K562 (cell line): ENCODE results near the gene CEP76.

ENCODE experiments used
- ETV6 ChIP-seq, 3 experiments: fragments of 150-350 bp in 1 of 3; sonication (generic) in 1 of 3; formaldehyde crosslinking in 1 of 3; IDR thresholded peaks; 2 replicates each; pipeline versions ENCODE4 v1.6.1 to v1.8.0; 2014 to 2022; ENCODE audit warnings: borderline replicate concordance in 2 of 3, low read depth in 2 of 3, antibody characterized with exemption in 1 of 3, low read length in 1 of 3, mild to moderate bottlenecking in 1 of 3, missing genetic modification reagents in 1 of 3
- GTF2A2 ChIP-seq: IDR thresholded peaks from 2 replicates; pipeline ENCODE4 v1.6.1; 2016; ENCODE audit warnings: mild to moderate bottlenecking, missing genetic modification characterization, missing compliant biosample characterization
- ILK ChIP-seq: fragments of 450-650 bp; IDR thresholded peaks from 2 replicates; pipeline ENCODE4 v1.6.1; 2016; ENCODE audit warnings: missing genetic modification characterization, low read depth, mild to moderate bottlenecking, missing compliant biosample characterization, moderate library complexity, borderline replicate concordance
- JUNB ChIP-seq: fragments of 450-650 bp; formaldehyde crosslinking; conservative IDR thresholded peaks from 2 replicates; pipeline ENCODE4 v1.4.0; 2020; ENCODE audit warnings: mild to moderate bottlenecking
- SIX5 ChIP-seq, 2 experiments: IDR thresholded peaks; 2 replicates each; pipeline ENCODE4 v1.6.1; 2011; ENCODE audit warnings: low read length in 2 of 2, borderline replicate concordance in 1 of 2, low read depth in 1 of 2, mild to moderate bottlenecking in 1 of 2, moderate library complexity in 1 of 2; ENCODE audit not compliant: insufficient read depth in 1 of 2
- TAF1 ChIP-seq: IDR thresholded peaks from 2 replicates; pipeline ENCODE4 v1.6.1; 2011; ENCODE audit warnings: mild to moderate bottlenecking, low read length, moderate library complexity; ENCODE audit not compliant: insufficient read depth, control insufficient read depth, severe bottlenecking; ENCODE audit errors: extremely low read depth
- TF ChIP-seq, protein P1 (sequence below), 3 experiments: IDR thresholded peaks in 2 of 3; conservative IDR thresholded peaks in 1 of 3; 2 replicates each; pipeline ENCODE4 v1.5.1; 2011 to 2012; ENCODE audit warnings: low read length in 3 of 3, mild to moderate bottlenecking in 3 of 3, control low read depth in 2 of 3, improper control_type of control experiment in 1 of 3, inconsistent platforms in 1 of 3, low read depth in 1 of 3, mixed read lengths in 1 of 3, moderate library complexity in 1 of 3; ENCODE audit not compliant: insufficient read depth in 2 of 3
- TF ChIP-seq, protein P2 (sequence below): fragments of 450-650 bp; conservative IDR thresholded peaks from 2 replicates; pipeline ENCODE4 v1.6.1; 2016; ENCODE audit warnings: missing genetic modification characterization, low read depth, mild to moderate bottlenecking, missing compliant biosample characterization, moderate library complexity
- TF ChIP-seq, protein P3 (sequence below), 2 experiments: fragments of 150-350 bp in 1 of 2; IDR thresholded peaks; 2 replicates each; pipeline ENCODE4 v1.6.1; 2012 to 2016; ENCODE audit warnings: low read depth in 2 of 2, low read length in 2 of 2, mild to moderate bottlenecking in 1 of 2, moderate library complexity in 1 of 2
- TF ChIP-seq, protein P4 (sequence below): sonication (generic); formaldehyde crosslinking; IDR thresholded peaks from 2 replicates; pipeline ENCODE4 v1.8.0; 2022; ENCODE audit warnings: mild to moderate bottlenecking, missing genetic modification reagents

DNA sequence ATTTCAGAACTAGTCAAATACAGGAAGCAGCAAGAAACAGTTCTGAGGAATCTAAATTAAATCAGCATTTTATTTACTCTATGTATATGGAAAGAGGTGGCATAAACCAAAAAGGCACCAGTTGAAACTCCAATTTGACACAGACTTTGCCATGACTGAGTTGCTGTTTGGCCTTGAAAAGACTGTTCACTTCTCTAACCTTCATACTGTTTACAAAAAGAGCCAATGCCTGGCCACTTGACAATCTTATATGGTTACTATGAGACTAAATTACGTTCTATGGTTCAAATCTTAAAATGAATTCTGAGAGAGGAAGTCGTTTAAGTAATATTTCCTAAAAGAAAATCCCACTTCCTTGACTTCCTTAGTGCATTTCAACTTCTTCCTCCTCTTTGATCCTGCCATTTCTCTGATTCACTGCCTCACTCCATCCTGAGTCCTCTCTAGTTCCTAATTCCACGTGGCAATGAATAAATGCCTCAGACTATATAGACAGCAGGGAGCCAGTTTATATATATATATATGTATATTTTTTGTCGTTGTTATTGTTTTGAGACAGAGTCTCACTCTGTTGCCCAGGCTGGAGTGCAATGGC lies 13.2 kb downstream of the CEP76 start:
- TF ChIP-seq, protein P1, sequence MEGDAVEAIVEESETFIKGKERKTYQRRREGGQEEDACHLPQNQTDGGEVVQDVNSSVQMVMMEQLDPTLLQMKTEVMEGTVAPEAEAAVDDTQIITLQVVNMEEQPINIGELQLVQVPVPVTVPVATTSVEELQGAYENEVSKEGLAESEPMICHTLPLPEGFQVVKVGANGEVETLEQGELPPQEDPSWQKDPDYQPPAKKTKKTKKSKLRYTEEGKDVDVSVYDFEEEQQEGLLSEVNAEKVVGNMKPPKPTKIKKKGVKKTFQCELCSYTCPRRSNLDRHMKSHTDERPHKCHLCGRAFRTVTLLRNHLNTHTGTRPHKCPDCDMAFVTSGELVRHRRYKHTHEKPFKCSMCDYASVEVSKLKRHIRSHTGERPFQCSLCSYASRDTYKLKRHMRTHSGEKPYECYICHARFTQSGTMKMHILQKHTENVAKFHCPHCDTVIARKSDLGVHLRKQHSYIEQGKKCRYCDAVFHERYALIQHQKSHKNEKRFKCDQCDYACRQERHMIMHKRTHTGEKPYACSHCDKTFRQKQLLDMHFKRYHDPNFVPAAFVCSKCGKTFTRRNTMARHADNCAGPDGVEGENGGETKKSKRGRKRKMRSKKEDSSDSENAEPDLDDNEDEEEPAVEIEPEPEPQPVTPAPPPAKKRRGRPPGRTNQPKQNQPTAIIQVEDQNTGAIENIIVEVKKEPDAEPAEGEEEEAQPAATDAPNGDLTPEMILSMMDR (IDR thresholded peaks at IDR 0.05 in 2 of 3, conservative IDR thresholded peaks at IDR 0.05 in 1 of 3; ENCODE audit: insufficient read depth in 2 of 3, low read depth in 1 of 3, low read length in 3 of 3): no peak
- TF ChIP-seq, protein P2, sequence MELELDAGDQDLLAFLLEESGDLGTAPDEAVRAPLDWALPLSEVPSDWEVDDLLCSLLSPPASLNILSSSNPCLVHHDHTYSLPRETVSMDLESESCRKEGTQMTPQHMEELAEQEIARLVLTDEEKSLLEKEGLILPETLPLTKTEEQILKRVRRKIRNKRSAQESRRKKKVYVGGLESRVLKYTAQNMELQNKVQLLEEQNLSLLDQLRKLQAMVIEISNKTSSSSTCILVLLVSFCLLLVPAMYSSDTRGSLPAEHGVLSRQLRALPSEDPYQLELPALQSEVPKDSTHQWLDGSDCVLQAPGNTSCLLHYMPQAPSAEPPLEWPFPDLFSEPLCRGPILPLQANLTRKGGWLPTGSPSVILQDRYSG (tag): no peak
- TF ChIP-seq, protein P3, sequence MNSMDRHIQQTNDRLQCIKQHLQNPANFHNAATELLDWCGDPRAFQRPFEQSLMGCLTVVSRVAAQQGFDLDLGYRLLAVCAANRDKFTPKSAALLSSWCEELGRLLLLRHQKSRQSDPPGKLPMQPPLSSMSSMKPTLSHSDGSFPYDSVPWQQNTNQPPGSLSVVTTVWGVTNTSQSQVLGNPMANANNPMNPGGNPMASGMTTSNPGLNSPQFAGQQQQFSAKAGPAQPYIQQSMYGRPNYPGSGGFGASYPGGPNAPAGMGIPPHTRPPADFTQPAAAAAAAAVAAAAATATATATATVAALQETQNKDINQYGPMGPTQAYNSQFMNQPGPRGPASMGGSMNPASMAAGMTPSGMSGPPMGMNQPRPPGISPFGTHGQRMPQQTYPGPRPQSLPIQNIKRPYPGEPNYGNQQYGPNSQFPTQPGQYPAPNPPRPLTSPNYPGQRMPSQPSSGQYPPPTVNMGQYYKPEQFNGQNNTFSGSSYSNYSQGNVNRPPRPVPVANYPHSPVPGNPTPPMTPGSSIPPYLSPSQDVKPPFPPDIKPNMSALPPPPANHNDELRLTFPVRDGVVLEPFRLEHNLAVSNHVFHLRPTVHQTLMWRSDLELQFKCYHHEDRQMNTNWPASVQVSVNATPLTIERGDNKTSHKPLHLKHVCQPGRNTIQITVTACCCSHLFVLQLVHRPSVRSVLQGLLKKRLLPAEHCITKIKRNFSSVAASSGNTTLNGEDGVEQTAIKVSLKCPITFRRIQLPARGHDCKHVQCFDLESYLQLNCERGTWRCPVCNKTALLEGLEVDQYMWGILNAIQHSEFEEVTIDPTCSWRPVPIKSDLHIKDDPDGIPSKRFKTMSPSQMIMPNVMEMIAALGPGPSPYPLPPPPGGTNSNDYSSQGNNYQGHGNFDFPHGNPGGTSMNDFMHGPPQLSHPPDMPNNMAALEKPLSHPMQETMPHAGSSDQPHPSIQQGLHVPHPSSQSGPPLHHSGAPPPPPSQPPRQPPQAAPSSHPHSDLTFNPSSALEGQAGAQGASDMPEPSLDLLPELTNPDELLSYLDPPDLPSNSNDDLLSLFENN (IDR thresholded peaks at IDR 0.05; ENCODE audit: low read depth in 2 of 2, low read length in 2 of 2): no peak
- no peak for TF ChIP-seq ILK
- no peak for TF ChIP-seq SIX5 (IDR thresholded peaks at IDR 0.05; ENCODE audit: borderline replicate concordance in 1 of 2, insufficient read depth in 1 of 2, low read depth in 1 of 2, low read length in 2 of 2)
- no peak for TF ChIP-seq TAF1
- TF ChIP-seq, protein P4, sequence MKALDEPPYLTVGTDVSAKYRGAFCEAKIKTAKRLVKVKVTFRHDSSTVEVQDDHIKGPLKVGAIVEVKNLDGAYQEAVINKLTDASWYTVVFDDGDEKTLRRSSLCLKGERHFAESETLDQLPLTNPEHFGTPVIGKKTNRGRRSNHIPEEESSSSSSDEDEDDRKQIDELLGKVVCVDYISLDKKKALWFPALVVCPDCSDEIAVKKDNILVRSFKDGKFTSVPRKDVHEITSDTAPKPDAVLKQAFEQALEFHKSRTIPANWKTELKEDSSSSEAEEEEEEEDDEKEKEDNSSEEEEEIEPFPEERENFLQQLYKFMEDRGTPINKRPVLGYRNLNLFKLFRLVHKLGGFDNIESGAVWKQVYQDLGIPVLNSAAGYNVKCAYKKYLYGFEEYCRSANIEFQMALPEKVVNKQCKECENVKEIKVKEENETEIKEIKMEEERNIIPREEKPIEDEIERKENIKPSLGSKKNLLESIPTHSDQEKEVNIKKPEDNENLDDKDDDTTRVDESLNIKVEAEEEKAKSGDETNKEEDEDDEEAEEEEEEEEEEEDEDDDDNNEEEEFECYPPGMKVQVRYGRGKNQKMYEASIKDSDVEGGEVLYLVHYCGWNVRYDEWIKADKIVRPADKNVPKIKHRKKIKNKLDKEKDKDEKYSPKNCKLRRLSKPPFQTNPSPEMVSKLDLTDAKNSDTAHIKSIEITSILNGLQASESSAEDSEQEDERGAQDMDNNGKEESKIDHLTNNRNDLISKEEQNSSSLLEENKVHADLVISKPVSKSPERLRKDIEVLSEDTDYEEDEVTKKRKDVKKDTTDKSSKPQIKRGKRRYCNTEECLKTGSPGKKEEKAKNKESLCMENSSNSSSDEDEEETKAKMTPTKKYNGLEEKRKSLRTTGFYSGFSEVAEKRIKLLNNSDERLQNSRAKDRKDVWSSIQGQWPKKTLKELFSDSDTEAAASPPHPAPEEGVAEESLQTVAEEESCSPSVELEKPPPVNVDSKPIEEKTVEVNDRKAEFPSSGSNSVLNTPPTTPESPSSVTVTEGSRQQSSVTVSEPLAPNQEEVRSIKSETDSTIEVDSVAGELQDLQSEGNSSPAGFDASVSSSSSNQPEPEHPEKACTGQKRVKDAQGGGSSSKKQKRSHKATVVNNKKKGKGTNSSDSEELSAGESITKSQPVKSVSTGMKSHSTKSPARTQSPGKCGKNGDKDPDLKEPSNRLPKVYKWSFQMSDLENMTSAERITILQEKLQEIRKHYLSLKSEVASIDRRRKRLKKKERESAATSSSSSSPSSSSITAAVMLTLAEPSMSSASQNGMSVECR: no peak
- TF ChIP-seq GTF2A2 (tag): no peak
- TF ChIP-seq JUNB (CRISPR knock-in tag): no peak
- TF ChIP-seq ETV6 (IDR thresholded peaks at IDR 0.05; ENCODE audit: borderline replicate concordance in 1 of 2, low read depth in 2 of 2, low read length in 1 of 2): no peak
- no peak for TF ChIP-seq ETV6 (CRISPR knock-in tag; IDR thresholded peaks at IDR 0.05; ENCODE audit: borderline replicate concordance)
